H9 (cell line): ENCODE data around the gene ANKHD1. TPM values are rescaled to one million over a fixed set of nuclear protein-coding genes. Genes with fewer than 3 reads are reported as not detected.

ENCODE experiments used
- DNase-seq: peaks from one replicate; pipeline ENCODE4 v3.0.0-alpha.2; 2017
- H2AFZ ChIP-seq: one replicate; pipeline ENCODE4 v1.6.1; 2013; ENCODE audit warnings: mild to moderate bottlenecking, low read length, control low read depth, moderate library complexity
- H2AK5ac ChIP-seq: 2 replicates; pipeline ENCODE4 v1.6.1; 2013; ENCODE audit warnings: low read length, control low read depth, mixed read lengths; ENCODE audit not compliant: insufficient read length
- H2BK120ac ChIP-seq: one replicate; pipeline ENCODE4 v1.6.1; 2013; ENCODE audit warnings: low read depth, mild to moderate bottlenecking, low read length, control low read depth, inconsistent platforms; ENCODE audit not compliant: poor library complexity, severe bottlenecking
- H2BK12ac ChIP-seq: 2 replicates; pipeline ENCODE4 v1.6.1; 2013; ENCODE audit warnings: low read length, control low read depth, mixed read lengths, low read depth; ENCODE audit not compliant: insufficient read length
- H2BK15ac ChIP-seq: 2 replicates; pipeline ENCODE4 v1.6.1; 2013; ENCODE audit warnings: low read depth, low read length, control low read depth
- H2BK20ac ChIP-seq: one replicate; pipeline ENCODE4 v1.6.1; 2013; ENCODE audit warnings: low read depth, mild to moderate bottlenecking, low read length, control low read depth, inconsistent platforms; ENCODE audit not compliant: poor library complexity, severe bottlenecking
- H2BK5ac ChIP-seq: 2 replicates; pipeline ENCODE4 v1.6.1; 2013; ENCODE audit warnings: low read length, control low read depth, mixed read lengths; ENCODE audit not compliant: insufficient read length
- H3K14ac ChIP-seq: 2 replicates; pipeline ENCODE4 v1.6.1; 2013; ENCODE audit warnings: low read length, control low read depth; ENCODE audit not compliant: insufficient read depth
- H3K18ac ChIP-seq: 2 replicates; pipeline ENCODE4 v1.6.1; 2013; ENCODE audit warnings: low read depth, mild to moderate bottlenecking, mixed read lengths, low read length, control low read depth; ENCODE audit not compliant: insufficient read length
- H3K23ac ChIP-seq: 2 replicates; pipeline ENCODE4 v1.6.1; 2013; ENCODE audit warnings: low read length, control low read depth, mixed read lengths, low read depth; ENCODE audit not compliant: insufficient read length
- H3K23me2 ChIP-seq: 2 replicates; pipeline ENCODE4 v1.6.1; 2013; ENCODE audit warnings: low read depth, mild to moderate bottlenecking, mixed read lengths, low read length, control low read depth; ENCODE audit not compliant: insufficient read length, poor library complexity, severe bottlenecking
- H3K27ac ChIP-seq: 2 replicates; pipeline ENCODE4 v1.5.1; 2013; ENCODE audit warnings: low read length, control low read depth, mixed read lengths, low read depth; ENCODE audit not compliant: insufficient read length
- H3K27me3 ChIP-seq: 2 replicates; pipeline ENCODE4 v1.6.1; 2013; ENCODE audit warnings: low read length, control low read depth, inconsistent platforms; ENCODE audit not compliant: insufficient read depth
- H3K4ac ChIP-seq: 2 replicates; pipeline ENCODE4 v1.6.1; 2013; ENCODE audit warnings: low read depth, mild to moderate bottlenecking, control low read depth, inconsistent platforms, low read length, moderate library complexity
- H3K4me1 ChIP-seq: 2 replicates; pipeline ENCODE4 v1.6.1; 2013; ENCODE audit warnings: low read length, control low read depth, inconsistent platforms; ENCODE audit not compliant: insufficient read depth
- H3K4me2 ChIP-seq: 2 replicates; pipeline ENCODE4 v1.6.1; 2013; ENCODE audit warnings: low read length, control low read depth, mixed read lengths; ENCODE audit not compliant: insufficient read length, insufficient read depth
- H3K56ac ChIP-seq: 2 replicates; pipeline ENCODE4 v1.6.1; 2013; ENCODE audit warnings: low read depth, mild to moderate bottlenecking, mixed read lengths, low read length, control low read depth; ENCODE audit not compliant: insufficient read length
- H3K79me1 ChIP-seq: 2 replicates; pipeline ENCODE4 v1.6.1; 2013; ENCODE audit warnings: low read depth, mild to moderate bottlenecking, moderate library complexity, low read length, control low read depth, inconsistent platforms; ENCODE audit not compliant: insufficient read depth, poor library complexity, severe bottlenecking
- H3K79me2 ChIP-seq: 2 replicates; pipeline ENCODE4 v1.6.1; 2013; ENCODE audit warnings: low read length, control low read depth, inconsistent platforms; ENCODE audit not compliant: insufficient read depth
- H3K9ac ChIP-seq: 2 replicates; pipeline ENCODE4 v1.6.1; 2013; ENCODE audit warnings: low read length, control low read depth, mixed read lengths; ENCODE audit not compliant: insufficient read length; ENCODE audit errors: extremely low read depth
- H3K9me3 ChIP-seq: one replicate; pipeline ENCODE4 v1.6.1; 2013; ENCODE audit warnings: low read depth, low read length, inconsistent platforms; ENCODE audit not compliant: control insufficient read depth
- H3T11ph ChIP-seq: one replicate; pipeline ENCODE4 v1.6.1; 2013; ENCODE audit warnings: mild to moderate bottlenecking, low read length, control low read depth, inconsistent platforms
- H4K20me1 ChIP-seq: one replicate; pipeline ENCODE4 v1.6.1; 2013; ENCODE audit not compliant: control insufficient read depth, insufficient read length, insufficient read depth
- H4K5ac ChIP-seq: 2 replicates; pipeline ENCODE4 v1.6.1; 2013; ENCODE audit warnings: low read depth, mild to moderate bottlenecking, mixed read lengths, low read length, control low read depth; ENCODE audit not compliant: insufficient read length
- H4K8ac ChIP-seq: replicated peaks from 2 replicates; pipeline ENCODE4 v1.6.1; 2013; ENCODE audit warnings: low read length, control low read depth, mixed read lengths, low read depth; ENCODE audit not compliant: insufficient read length
- H4K91ac ChIP-seq: 2 replicates; pipeline ENCODE4 v1.6.1; 2013; ENCODE audit warnings: low read depth, mild to moderate bottlenecking, moderate library complexity, mixed read lengths, low read length, control low read depth; ENCODE audit not compliant: insufficient read length
- H3K27ac Mint-ChIP-seq, 3 experiments: 2 replicates in 2 of 3; 3 replicates in 1 of 3; pipeline ENCODE4 v1.8.0; 2020 to 2021; ENCODE audit warnings: mixed read lengths in 3 of 3, mild to moderate bottlenecking in 1 of 3, moderate library complexity in 1 of 3
- H3K27me3 Mint-ChIP-seq: 2 replicates; pipeline ENCODE4 v1.8.0; 2021; ENCODE audit warnings: low read depth, mild to moderate bottlenecking, moderate library complexity, mixed read lengths
- H3K36me3 Mint-ChIP-seq, 3 experiments: 2 replicates in 2 of 3; 3 replicates in 1 of 3; pipeline ENCODE4 v1.8.0; 2020 to 2021; ENCODE audit warnings: low read depth in 3 of 3, mixed read lengths in 3 of 3; ENCODE audit not compliant: insufficient read depth in 1 of 3
- H3K4me1 Mint-ChIP-seq, 2 experiments: 2 replicates each; pipeline ENCODE4 v1.8.0; 2020; ENCODE audit warnings: mixed read lengths in 2 of 2
- H3K4me3 Mint-ChIP-seq, 2 experiments: 2 replicates in 1 of 2; 3 replicates in 1 of 2; pipeline ENCODE4 v1.8.0; 2020 to 2021; ENCODE audit warnings: mild to moderate bottlenecking in 2 of 2, mixed read lengths in 2 of 2, moderate library complexity in 1 of 2
- H3K9me3 Mint-ChIP-seq, 2 experiments: 2 replicates in 1 of 2; 3 replicates in 1 of 2; pipeline ENCODE4 v1.8.0; 2020; ENCODE audit warnings: mild to moderate bottlenecking in 2 of 2, mixed read lengths in 2 of 2, moderate library complexity in 1 of 2
- CTCF ChIP-seq: fragments of 200-600 bp; sonication (generic); conservative IDR thresholded peaks from 3 replicates; pipeline ENCODE4 v1.8.0; 2021; ENCODE audit warnings: antibody characterized with exemption, mild to moderate bottlenecking
- WGBS: extraction: QIAGEN DNeasy Blood & Tissue Kit; methylation state at CpG from one replicate; pipeline ENCODE4 v1.1.7; 2013; ENCODE audit warnings: missing lambda C conversion rate, low lambda C conversion rate, mixed read lengths; ENCODE audit not compliant: insufficient read length; ENCODE audit errors: extremely low coverage; 5-methylcytosine and 5-hydroxymethylcytosine counted together
- total RNA-seq: library from RNA; stranded (reverse); gene quantifications from 2 replicates; pipeline ENCODE4 v1.2.1, GENCODE V29; 2021

ANKHD1 gene
- total RNA-seq, 1 experiment from 2014 or later: 105 TPM

- Mint-ChIP-seq H3K27ac (no peak overlapping the region), H3K4me3 (0 out of 5 replicates have a peak overlapping the region, but pooled peaks of 1 of the 2 experiments have one; percentile 26), H3K36me3 (no peaks in the 10 kb centered on the region), H3K9me3 (no peaks in the 10 kb centered on the region), H3K27me3 (peaks cover 10% of the 10 kb centered on the region), H3K4me1 (peaks cover 7 to 16% of the 10 kb centered on the region in 2 experiments)
- no peak overlapping the region for H3K18ac ChIP-seq
- no peaks in the 10 kb centered on the region; the same call in 1 of the 2 replicates for H3K4me1 ChIP-seq
- no peak overlapping the region for H2BK15ac ChIP-seq
- no peaks in the 10 kb centered on the region for H3K9me3 ChIP-seq
- H3K9ac ChIP-seq: no peak overlapping the region
- H2AFZ ChIP-seq: no peak overlapping the region
- H3K27ac ChIP-seq: no peak overlapping the region
- no peak overlapping the region for H2BK5ac ChIP-seq
- no peak overlapping the region for H3T11ph ChIP-seq
- H2BK12ac ChIP-seq: no peak overlapping the region
- no CpG with 5 or more reads among the region's 3 CpGs for WGBS
- H4K20me1 ChIP-seq: no peaks in the 10 kb centered on the region
- no peak for DNase-seq
- H3K56ac ChIP-seq: no peak overlapping the region
- no peaks in the 10 kb centered on the region for H3K79me1 ChIP-seq
- no peak overlapping the region for H2BK120ac ChIP-seq
- no peak overlapping the region for H4K91ac ChIP-seq
- H3K23me2 ChIP-seq: peaks cover 4% of the 10 kb centered on the region
- H3K4me2 ChIP-seq: no peak overlapping the region
- no peak overlapping the region for H2AK5ac ChIP-seq
- H3K79me2 ChIP-seq: no peaks in the 10 kb centered on the region
- TF ChIP-seq CTCF: no peak
- H4K8ac ChIP-seq: no peak overlapping the region
- H3K4ac ChIP-seq: no peak overlapping the region
- H3K23ac ChIP-seq: no peak overlapping the region
- H2BK20ac ChIP-seq: no peak overlapping the region
- H3K14ac ChIP-seq: no peak overlapping the region
- H3K27me3 ChIP-seq: no peaks in the 10 kb centered on the region
- no peak overlapping the region for H4K5ac ChIP-seq
Observed at GRCh38 chr5:140364472-140364765, 37.2 kb upstream of the ANKHD1 start.
